HG03354 (cell line): ENCODE data around the gene PLXNC1.
A peak's percentile ranks its signal among the peaks of the same experiment; 100 is the strongest.

Source experiments
- ATAC-seq: cut with Tn5 transposase; IDR thresholded peaks from one replicate; pipeline ENCODE4 v1.9.1; 2021; ENCODE audit warnings: mild to moderate bottlenecking; ENCODE audit not compliant: unreplicated experiment, poor library complexity, severe bottlenecking

PLXNC1 gene

DNA sequence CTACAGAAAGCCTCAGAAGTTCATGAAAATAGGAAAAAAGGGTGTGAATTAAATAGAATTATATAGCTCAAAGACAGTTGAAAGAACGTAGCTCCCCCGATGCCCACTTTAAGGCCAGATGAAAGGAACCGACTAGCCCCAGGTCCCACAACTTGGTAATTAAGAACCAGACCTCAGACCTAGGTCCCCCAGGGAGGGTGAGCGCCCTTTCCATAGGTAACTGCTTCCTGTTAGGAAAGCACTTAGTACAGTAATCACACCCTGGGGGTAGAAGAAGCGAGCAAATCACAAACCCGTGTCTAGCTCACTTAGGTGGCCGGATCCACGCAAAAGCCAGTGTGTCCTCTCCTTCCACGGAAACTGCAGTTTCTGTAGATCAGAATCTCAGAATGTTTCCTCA is 77.1 kb downstream of the PLXNC1 start:
- ATAC-seq = no peak

DNA sequence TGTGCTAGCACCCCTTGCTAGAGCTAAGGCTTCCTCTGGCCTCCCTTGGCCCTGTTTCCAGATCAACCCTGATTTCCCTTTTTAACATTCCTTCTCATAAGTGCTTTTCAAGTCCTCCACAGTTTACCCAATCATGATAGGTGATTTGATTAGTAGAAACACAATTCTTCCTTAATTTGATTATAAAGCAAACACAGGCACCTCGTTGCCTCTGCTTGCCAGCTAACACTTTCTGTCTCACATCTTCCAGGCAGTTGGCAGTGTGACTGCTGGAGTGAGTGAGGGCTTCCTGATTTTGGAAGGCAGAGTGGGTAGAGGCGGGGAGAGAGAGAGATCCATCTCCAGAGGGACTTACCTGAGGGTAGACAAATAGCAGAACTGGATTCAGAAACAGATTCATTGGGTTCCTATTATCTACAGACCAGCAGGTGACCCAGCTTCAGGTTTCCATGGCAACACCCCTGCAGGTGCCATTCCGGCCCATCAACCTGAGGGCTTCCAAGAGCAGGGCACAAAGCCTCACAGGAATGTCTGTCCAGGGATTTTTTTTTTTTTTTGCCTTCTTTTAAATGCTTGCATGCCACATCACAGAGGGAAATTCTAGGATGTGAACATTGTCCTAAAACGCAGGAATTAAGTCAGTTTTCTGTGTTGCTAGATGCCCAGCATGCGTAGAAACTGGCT is 77.7 kb downstream of the PLXNC1 start:
- no peak for ATAC-seq

DNA sequence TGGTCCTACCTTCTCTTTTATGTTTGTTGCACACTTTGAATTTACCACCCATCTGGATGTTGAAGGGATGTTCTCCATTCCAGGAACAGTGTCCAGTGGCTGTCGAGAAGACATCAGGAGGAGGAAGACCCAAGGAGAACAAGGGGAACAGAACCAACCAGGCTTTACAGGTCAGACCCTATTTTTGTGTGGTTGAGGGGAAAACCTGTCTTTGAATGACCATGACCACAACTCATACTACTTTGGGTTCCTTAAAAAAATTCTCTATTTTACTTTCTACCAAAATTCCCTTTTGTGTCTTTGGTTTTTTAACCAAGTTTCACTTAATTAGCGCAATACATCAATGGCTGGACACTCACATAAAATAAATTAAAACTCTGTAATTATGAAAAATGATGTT is 78.7 kb downstream of the PLXNC1 start:
- ATAC-seq = no peak

DNA sequence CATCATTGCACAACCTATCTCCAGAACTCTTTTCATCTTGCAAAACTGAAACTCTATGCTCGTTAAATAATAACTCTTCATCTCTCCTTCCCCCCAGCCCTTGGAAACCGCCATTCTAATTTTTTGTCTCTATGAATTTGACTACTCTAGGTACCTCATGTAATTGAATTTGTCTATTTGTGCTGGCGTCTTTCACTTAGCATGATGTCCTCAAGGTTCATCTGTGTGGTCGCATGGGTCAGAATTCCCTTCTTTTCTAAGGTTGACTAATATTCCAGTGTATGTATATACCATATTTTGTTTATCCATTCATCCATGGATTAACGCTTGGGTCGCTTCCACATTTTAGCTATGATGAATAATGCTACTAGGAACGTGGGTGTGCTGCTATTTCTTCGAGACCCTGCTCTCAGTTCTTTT is 80.1 kb downstream of the PLXNC1 start:
- peak; percentile 71 for ATAC-seq

DNA sequence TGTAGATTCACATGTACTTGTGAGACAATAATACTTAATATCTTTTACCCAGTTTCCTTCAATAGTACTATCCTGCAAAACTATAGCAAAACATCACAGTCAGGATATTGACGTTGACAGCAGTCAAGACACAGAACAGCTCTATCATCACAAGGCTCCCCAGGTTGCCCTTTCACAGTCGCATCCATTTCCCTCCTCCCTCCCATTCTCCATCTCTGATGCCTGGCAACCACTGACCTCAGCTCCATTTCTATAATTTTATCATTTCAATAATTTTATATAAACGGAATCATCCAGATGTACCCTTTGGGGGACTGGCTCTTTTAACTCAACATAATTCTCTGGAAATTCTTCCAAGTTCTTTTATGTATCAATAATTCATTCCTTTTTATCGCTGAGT is 81.5 kb downstream of the PLXNC1 start:
- ATAC-seq = no peak

DNA sequence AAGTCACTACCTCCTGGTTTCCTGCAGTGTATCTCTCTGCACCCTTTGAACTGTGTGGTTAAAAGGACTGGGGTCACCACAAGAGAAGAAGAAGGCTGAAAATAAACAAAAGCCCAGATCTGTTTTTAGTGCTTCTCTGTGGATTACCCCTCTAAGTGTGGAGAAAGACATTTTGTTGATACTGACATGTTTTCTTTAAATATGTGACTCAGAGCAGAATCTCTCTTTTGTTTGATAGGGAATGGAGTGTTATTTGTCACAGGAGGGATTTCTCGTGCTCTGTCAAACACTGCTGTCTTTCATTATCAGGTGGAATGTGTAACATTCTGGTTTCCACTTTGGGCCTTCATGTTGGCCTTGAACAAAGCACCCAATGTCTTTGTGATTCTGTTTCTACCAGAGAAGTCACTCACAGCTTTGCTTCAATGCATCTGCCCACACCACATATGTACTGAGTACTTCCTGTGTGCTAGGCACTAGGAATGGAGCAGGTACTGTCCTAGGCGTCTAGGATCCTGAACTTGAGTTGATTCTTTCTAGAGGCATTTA is 82.1 kb downstream of the PLXNC1 start:
- ATAC-seq = peak; percentile 56

DNA sequence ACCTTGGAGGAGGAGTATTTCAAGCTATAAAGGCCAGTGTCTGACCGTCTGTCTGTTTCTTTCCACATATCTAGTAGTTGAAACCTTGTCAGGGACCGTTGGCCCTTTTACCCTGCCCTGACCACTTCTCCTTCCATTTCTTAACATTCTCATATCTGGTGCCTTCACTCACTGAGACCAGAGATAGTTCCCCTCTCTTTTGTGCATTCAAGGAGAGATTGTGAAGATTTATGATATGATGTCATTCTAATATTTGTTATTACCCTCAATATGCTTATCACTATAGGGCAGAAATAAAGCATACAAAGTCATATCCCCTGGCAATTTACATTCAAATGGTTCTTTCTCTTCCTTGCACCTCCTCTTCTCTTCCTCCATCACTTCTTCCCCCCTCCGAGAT is 83.3 kb downstream of the PLXNC1 start:
- no peak for ATAC-seq

DNA sequence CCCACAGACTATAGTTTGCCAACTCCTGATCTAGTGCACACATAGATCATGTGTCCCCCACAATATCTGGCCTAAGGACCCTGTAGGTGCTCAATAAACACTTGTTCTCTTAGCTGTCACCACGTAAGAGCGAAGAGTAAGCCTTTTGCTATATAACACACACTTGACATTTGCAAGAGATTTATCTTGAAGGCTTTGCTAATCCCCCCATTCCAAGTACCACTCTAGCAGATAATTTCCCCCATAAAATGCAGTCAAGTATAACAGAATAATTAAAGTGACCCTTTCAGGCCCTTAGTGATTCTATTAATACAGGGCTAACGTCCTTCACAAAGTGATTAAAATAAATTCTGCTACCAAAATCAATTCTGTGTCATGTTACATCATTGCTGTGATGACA is 87.5 kb downstream of the PLXNC1 start:
- ATAC-seq = no peak

DNA sequence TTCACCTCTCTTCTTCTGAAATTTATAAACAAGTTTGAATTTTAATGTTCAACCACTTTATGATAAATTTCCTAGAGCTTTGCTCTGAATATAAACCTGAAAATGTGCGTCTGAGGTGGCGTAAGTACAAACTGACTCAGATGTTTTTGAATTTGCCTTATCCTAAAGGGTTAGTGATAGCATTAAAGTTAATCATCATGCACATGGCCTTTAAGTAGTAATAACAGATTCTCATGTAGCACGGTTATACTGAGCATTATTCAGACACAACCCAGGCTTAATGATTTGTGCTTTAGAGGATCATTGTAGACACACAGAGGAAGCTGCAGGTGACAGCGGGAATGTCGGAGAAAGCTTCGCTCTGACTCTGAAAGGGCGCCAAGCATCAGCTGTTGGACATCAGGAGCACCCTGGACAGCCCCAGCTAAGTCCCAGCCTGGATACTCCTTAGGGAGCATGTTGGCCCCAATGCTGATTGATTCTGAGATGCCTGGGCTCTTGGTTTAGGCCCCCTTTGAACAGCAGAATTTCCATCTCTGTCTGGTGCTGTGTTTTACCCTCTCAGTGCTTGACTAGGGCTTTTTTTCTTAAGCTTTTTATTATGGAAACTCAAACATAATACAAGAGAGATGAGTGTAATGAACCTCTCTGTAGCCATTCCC is 91.1 kb downstream of the PLXNC1 start:
- ATAC-seq = no peak

DNA sequence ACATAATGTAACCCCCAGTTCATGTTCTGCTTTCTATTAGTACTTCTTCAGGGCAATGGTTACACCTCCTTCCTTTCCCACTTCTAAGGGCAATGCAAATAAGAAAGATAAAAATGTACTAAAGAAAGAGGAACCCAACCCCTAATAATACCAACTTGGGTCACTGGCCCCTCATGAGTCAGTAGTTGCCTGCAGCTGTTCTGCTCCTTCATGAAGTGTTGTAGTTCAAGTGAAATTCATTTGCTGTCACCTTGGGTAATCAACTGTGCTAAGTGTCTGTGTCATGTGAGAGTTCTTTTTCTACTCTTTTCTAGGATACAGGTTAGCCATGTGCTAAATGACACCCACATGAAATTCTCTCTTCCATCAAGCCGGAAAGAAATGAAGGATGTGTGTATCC is 91.8 kb downstream of the PLXNC1 start:
- ATAC-seq = peak; percentile 92

DNA sequence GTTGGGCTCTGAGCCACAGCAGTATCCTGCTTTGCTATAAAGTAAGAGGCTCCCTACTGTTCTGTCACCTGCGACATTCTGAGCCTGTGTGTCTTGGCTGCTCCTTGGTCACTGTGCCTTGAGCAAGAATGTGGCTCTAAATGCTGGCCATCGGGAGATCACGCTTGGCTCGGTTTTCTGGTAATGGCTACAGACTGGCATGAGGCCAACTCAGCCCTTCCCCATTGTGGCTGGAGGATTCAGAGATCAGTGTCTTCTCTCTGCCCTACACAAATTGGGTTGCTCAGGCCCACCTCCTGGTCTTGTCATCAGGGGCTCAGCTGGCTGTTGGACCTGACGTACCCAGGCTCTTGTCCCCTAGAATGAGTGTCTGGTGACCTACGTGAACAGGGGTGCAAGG is 94.5 kb downstream of the PLXNC1 start:
- no peak for ATAC-seq

DNA sequence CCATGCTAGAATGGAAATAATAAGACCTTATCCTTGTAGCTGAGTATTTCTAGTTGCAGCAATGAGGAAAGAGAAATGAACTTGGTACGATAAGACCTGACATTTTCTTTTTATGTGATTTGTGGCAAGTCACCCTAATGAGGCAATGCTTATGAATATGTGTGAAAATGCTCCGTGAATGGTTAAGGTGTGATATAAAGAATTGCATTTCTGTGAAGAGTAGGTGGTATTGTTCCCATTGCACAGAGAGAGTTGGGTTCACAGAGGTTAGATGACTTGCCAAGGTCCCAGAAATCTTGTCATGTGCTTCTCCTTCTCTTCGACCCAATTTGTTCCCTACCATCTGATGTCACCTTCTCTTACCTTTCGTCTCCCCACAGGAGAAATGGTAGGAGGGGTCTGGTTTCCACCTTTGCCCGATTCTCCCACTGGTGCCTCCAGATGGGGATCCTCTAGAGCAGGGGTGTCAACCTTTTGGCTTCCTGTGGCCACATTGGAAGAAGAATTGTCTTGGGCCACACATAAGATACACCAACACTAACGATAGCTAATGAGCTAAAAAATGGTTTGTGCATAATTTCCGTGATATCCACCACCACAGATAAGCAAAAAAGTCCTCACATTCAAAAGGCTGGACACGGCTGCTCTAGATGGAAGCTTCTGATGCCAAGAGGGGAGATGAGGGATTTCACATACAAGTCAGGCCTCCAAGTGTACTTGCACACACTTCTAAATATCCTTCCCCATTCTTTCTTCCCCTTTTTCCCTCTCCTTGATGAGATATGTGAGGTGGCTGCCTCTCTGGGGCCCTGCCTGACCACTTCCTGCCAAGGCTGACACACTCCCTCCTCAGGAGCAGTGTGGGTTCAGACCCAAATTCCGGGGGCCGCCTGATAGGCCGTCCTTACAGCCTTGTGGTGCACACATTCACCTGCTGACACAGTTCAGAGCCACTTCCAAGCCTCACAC is 96.1 kb downstream of the PLXNC1 start:
- ATAC-seq = peak; percentile 53

DNA sequence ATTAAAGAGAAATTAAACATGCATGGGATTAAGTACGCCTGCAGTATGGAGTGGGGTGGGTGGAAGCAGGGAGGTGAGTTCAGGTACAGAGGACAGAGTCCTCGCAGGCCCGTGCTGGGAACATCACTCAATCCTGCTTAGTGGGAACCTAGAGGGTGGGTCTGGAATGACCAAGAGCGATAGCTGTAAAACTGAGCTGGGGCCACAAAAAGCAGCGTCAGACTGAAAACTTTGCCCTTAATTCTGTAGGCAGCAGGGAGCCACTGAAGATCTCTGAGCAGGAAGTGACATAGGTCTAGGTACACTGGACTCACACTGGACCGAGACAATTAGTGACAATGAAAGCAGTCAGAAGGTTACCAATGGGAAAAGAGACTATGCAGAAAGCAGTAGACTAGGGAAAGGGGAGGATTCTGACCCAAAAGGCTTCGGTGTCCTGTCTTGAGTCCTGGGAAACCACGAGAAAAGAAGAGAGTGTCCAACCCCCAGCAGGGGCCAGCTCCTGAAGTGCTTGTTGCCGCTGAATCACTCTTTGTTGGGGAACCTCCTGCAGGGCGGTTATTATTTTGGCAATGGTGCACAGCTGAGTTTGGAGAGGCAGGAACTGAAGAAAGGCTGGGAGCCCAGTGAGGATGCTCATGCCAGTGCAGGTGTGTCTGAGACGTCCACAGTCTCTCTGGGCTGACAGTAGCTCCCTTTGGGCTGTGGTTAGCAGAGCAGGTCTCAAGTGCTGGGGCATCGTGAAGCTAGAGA is 97.4 kb downstream of the PLXNC1 start:
- no peak for ATAC-seq

DNA sequence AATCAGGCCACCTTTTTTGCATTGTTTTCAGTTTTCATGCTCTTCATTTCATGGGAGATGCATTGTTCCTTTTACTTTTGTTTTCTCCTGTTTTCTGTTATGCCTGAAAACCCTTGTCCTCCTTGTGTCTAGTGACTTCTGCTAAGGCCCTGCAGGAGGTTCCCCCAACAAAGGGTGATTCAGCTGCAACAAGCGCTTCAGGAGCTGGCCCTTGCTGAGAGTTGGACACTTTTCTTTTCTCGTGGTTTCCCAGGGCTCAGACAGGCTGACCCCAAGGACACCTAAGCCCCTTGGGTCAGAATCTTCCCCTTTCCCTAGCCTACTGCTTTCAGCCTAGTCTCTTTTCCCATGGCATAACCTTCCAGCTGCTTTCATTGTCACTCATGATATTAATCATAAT is 98.9 kb downstream of the PLXNC1 start:
- no peak for ATAC-seq

DNA sequence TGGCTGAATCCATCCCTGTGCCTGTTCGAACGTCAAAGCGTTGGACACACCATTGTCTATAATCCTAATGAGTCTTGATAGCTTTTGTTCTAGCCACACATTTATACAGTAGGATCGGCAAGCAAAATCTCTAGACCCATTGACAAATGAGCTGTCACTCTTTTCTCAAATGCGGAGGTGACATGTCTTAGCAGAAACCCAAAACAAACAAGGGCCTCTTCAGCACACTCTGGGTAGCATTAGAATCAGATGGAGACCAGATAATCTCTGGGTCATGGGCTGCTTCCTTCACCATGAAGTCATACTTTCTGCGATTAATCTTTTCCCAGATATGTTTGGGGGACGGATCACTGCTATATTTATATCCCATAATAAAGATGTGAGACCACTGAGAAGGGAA is 100.2 kb downstream of the PLXNC1 start:
- ATAC-seq = no peak

DNA sequence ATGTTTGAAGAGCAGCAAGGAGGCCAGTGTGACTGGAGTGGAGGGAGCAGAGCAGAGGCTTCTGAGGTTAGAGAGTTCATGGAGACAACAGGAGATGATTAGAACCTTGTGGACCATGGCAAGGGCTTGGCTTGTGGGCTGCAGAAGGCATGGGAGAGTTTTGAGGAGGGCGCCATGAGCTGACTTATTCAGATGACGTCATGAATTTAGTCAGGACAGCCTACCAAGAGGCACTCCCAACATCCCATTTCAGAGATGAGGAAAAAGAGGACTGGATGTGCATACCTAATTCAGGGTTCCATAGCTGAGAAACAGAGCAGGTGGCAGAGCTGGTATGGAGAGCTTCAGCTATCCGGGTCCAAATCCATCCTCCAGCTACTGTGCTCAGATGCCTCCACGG is 101.8 kb downstream of the PLXNC1 start:
- no peak for ATAC-seq

DNA sequence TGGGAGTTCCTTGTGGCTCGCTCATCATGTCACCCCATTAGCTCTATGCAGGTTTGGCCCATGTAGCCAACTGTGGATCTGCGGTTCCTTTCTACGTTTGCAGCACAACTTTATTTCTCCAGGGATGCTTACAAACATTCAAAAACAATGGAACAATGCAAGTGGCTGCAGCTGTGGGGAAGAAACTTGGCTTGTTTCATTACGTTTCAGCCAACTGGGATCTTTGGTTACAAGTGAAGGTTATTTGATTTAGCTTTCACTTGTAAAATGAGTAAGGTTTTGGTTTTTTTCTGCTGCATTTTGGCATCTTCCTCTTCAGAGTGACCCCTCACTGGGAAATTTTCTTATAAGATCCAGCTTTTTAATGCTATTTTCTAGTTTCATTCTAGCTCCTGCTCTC is 105.9 kb downstream of the PLXNC1 start:
- no peak for ATAC-seq

DNA sequence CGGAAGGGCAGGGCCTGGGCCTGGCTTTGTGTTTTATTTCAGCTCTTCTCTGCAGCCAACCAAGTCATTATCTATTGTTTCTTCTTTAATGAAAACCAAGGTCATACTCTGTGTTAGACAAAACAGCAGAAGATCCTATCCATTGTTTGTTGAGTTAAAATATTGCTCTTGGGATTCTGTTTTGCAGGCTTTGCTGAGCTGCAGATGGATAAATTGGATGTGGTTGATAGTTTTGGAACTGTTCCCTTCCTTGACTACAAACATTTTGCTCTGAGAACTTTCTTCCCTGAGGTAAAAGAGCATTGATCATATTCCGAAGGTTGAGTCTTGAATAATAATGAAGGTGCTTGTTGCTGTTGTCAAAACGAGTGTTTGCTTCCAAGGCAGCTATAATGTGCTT is 106.6 kb downstream of the PLXNC1 start:
- no peak for ATAC-seq

DNA sequence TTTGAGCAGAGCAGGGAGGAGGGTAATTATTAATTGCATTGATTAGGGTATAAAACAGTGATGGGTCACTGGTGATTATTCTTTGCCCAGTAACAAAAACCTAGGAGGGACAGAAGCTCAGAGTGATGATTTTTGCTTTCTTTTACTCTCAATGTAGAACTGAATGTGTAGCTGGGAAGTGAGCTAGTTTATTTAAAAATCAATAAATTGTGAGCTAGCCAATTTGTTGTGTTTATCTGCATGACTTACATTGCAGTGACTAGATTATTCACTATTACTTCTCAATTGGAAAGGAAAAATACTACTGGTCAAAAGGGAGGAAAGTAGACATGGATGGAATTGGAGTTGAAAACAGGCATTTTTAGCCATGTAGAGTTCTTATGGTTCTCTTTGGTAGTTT is 107.1 kb downstream of the PLXNC1 start:
- ATAC-seq = no peak

DNA sequence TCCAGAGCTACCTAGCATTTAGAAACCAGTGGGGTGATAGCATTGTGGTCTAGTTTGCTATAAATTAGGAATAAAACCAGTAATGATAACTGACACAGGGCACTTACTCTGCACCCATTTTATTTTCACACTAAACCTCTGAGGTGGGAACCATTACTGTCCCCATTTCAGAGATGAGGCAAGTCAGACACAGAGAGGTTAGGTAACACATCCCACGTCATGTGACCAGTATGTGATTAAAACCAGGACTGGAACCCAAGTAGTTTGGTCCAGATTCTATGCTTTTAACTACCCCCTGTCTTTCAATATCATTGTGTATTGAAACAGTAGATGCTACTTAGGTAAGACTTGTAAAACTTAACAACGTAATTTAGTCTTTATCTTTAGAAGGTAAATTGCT is 110.2 kb downstream of the PLXNC1 start:
- peak; percentile 54 for ATAC-seq
